Brain microvascular endothelial cell (primary cell): ENCODE measurements around the gene CT55.
A peak's percentile ranks its signal among the peaks of the same experiment; 100 is the strongest.
"Not testable (repeated sequence)": the region's sequence is repeated elsewhere in the genome, so short reads cannot be mapped to it uniquely, and the experiment has no call there.

Experiments
- DNase-seq: peaks from one replicate; pipeline ENCODE4 v3.0.0-alpha.2; 2020
- H3K27ac ChIP-seq: fragments of 250-450 bp; sonication (Bioruptor Pico); 2 replicates; pipeline ENCODE4 v1.5.1; 2020; ENCODE audit warnings: mild to moderate bottlenecking, moderate library complexity
- H3K27me3 ChIP-seq: fragments of 250-450 bp; sonication (Bioruptor Pico); replicated peaks from 2 replicates; pipeline ENCODE4 v1.5.1; 2020; ENCODE audit warnings: mild to moderate bottlenecking
- H3K36me3 ChIP-seq: fragments of 250-450 bp; sonication (Bioruptor Pico); replicated peaks from 2 replicates; pipeline ENCODE4 v1.5.1; 2020; ENCODE audit warnings: mild to moderate bottlenecking
- H3K4me3 ChIP-seq: 2 replicates; pipeline ENCODE4 v1.5.1; 2011; ENCODE audit warnings: low read depth, mild to moderate bottlenecking, control low read depth, low read length, moderate library complexity
- CTCF ChIP-seq: IDR thresholded peaks from 2 replicates; pipeline ENCODE4 v1.5.1; 2011; ENCODE audit warnings: low read depth, mild to moderate bottlenecking, moderate library complexity, low read length, control low read depth, inconsistent platforms; ENCODE audit errors: missing control alignments
- in situ Hi-C: cut with HindIII; loops from 2 replicates; pipeline ENCODE4 v1.10.0; 2017; ENCODE audit warnings: low sequenced_read_pairs, low pct_ligation_motif_present

Gene CT55

GRCh38 chrX:135116064-135116463 is 55.1 kb downstream of the CT55 start:
- in situ Hi-C loops = not testable (repeated sequence)

GRCh38 chrX:135114392-135114791 is 56.8 kb downstream of the CT55 start:
- TF ChIP-seq CTCF = no peak
- Histone ChIP-seq H3K27me3 (no peaks in the 10 kb centered on the region), H3K27ac (no peak overlapping the region), H3K36me3 (no peaks in the 10 kb centered on the region), H3K4me3 (no peak overlapping the region)
- in situ Hi-C loops = no loop called here
- no peak for DNase-seq

More at GRCh38 chrX:135116064-135116463, 55.1 kb downstream of the CT55 start:
- DNase-seq, H3K27me3 ChIP-seq, H3K36me3 ChIP-seq, H3K4me3 ChIP-seq, H3K27ac ChIP-seq: not testable (repeated sequence)

- H3K36me3 ChIP-seq = no peaks in the 10 kb centered on the region
- no peak overlapping the region for H3K4me3 ChIP-seq
- in situ Hi-C loops = no loop called here
- H3K27ac ChIP-seq = no peak overlapping the region
- DNase-seq = no peak
- no peak for TF ChIP-seq CTCF
- no peaks in the 10 kb centered on the region for H3K27me3 ChIP-seq
Measured at GRCh38 chrX:135112743-135113142, 58.5 kb downstream of the CT55 start.

DNA sequence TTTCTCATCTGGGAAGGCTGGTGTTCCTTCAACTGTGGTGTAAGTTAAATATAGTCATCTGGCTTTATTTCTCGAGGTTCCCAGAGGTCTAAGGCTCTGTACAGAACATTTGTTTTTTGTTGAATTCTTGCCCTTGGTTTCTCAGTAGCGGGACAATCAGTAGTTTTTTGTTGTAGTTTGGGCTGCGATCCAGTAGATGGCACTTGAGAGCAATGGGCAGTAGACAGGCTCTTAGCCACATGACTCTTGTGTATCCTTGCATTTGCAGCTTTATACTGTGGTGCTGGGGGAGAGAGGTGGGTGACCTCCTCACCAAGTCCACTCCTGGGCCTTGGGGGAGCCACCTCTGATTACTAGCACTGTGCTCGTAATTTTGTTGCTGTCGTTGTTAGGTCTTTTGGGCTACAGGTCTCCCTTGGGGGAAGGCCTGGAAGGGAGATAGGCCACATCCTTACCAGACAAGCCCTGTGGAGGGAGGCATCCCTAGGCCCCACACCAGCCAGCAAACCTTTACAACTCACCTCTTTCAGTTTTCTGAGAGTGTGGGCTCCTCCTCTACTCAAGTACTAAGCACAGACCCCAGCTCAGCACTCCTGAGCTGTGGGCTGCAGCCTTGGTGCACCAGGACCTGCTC is 59.0 kb downstream of the CT55 start:
- TF ChIP-seq CTCF = peak; percentile 81
- DNase-seq = peak; percentile 27
- in situ Hi-C loops = no loop called here
- Histone ChIP-seq H3K27ac (no peak overlapping the region), H3K36me3 (no peaks in the 10 kb centered on the region), H3K27me3 (no peaks in the 10 kb centered on the region), H3K4me3 (no peak overlapping the region)

GRCh38 chrX:135109554-135109953 is 61.6 kb downstream of the CT55 start:
- in situ Hi-C loops = no loop called here
- H3K36me3 ChIP-seq = no peaks in the 10 kb centered on the region
- H3K4me3 ChIP-seq = no peak overlapping the region
- no peak for TF ChIP-seq CTCF
- H3K27me3 ChIP-seq = no peaks in the 10 kb centered on the region
- no peak overlapping the region for H3K27ac ChIP-seq
- DNase-seq = no peak
